ENCODE data around the gene FZD10. TPM values are rescaled to one million over a fixed set of nuclear protein-coding genes. Genes with fewer than 3 reads are reported as not detected.
A peak's percentile ranks its signal among the peaks of the same experiment; 100 is the strongest.

FZD10 gene, protein sequence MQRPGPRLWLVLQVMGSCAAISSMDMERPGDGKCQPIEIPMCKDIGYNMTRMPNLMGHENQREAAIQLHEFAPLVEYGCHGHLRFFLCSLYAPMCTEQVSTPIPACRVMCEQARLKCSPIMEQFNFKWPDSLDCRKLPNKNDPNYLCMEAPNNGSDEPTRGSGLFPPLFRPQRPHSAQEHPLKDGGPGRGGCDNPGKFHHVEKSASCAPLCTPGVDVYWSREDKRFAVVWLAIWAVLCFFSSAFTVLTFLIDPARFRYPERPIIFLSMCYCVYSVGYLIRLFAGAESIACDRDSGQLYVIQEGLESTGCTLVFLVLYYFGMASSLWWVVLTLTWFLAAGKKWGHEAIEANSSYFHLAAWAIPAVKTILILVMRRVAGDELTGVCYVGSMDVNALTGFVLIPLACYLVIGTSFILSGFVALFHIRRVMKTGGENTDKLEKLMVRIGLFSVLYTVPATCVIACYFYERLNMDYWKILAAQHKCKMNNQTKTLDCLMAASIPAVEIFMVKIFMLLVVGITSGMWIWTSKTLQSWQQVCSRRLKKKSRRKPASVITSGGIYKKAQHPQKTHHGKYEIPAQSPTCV
- total RNA-seq = 5.1 and 5.5 TPM in 2 replicates

DNA sequence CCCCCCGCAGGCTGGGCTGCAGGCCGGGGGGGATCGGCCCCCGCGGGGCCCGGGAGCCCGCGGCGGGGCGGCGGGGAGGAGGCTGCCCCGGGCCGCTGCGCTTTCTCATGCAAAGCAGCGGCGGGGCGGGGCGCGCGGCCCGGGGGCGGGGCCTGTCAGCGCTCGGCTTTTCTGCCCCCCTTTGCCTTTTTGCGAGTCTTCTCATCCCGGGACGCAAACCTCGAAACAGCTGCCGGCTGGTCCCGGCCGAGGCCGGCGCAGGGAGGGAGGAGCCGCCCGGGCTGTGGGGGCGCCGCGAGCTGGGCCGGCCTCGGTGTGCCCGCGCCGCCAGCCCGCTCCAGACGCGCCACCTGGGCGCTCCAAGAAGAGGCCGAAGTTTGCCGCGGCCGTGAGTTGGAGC lies at the start of gene FZD10:
FZD10 (plus strand) TSS at position 198 of the 400 bp plus-strand sequence. CDS start 479 bp downstream, outside the sequence.
- TF ChIP-seq, protein P1, sequence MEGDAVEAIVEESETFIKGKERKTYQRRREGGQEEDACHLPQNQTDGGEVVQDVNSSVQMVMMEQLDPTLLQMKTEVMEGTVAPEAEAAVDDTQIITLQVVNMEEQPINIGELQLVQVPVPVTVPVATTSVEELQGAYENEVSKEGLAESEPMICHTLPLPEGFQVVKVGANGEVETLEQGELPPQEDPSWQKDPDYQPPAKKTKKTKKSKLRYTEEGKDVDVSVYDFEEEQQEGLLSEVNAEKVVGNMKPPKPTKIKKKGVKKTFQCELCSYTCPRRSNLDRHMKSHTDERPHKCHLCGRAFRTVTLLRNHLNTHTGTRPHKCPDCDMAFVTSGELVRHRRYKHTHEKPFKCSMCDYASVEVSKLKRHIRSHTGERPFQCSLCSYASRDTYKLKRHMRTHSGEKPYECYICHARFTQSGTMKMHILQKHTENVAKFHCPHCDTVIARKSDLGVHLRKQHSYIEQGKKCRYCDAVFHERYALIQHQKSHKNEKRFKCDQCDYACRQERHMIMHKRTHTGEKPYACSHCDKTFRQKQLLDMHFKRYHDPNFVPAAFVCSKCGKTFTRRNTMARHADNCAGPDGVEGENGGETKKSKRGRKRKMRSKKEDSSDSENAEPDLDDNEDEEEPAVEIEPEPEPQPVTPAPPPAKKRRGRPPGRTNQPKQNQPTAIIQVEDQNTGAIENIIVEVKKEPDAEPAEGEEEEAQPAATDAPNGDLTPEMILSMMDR (IDR thresholded peaks at IDR 0.05; ENCODE audit: insufficient read depth, low read length, poor library complexity, severe bottlenecking) = no peak
- Histone ChIP-seq H3K36me3 (ENCODE audit: control insufficient read depth, insufficient read depth, low read length) (no peaks in the 10 kb centered on the region), H3K27me3 (ENCODE audit: control insufficient read depth, insufficient read depth, low read length) (peaks cover 45% of the 10 kb centered on the region), H3K4me3 (ENCODE audit: low read depth, low read length) (peak within 1 kb of the TSS; percentile 47)
- DNase-seq (ENCODE audit: low read depth) = no peak

DNA sequence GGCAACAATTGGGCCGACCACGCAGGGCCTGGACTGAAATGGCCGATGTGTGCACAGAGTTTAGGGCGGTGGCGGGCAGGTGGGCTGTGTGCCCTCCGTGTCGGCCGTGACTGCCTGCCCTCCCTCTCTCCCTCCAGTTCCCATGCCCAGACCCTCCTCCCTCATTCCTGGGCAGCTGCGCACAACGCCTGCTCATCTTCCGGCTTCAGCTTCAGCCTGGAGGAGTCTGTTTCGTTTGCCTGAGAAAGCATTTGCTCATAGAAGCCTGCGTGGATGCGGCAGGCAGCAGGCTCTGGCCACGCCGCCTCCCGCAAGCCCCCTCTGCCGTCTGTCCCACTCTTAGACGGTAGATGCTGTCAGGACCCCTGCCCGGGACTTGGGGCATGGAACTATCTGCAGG lies 47.3 kb upstream of the FZD10 start:
- H3K4me3 ChIP-seq (ENCODE audit: low read depth, low read length) = no peak overlapping the region
- no peaks in the 10 kb centered on the region for H3K27me3 ChIP-seq (ENCODE audit: control insufficient read depth, insufficient read depth, low read length)
- DNase-seq (ENCODE audit: low read depth) = no peak
- H3K36me3 ChIP-seq (ENCODE audit: control insufficient read depth, insufficient read depth, low read length) = no peaks in the 10 kb centered on the region
- TF ChIP-seq, protein P1 (IDR thresholded peaks at IDR 0.05; ENCODE audit: insufficient read depth, low read length, poor library complexity, severe bottlenecking) = no peak

DNA sequence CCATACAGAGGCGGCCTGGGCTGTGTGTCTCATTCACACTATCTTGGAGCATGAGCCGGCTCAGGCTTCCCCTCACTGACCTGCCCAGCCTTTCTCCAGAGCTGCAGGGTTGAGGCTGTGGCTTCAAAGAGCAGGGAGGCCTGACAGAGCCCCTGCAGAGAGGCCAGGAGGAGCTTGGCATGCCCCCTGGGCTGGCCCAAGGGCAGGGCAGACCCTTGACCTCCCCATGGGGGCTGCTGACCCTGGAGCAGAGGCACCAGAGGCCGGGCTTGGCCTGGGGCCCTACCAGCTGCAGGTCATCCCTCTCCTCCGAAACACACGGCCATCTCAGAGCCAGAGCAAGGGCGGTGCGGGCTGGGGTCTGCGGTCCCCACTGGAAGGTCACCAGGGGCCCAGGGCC lies 46.6 kb upstream of the FZD10 start:
- no peaks in the 10 kb centered on the region for H3K27me3 ChIP-seq (ENCODE audit: control insufficient read depth, insufficient read depth, low read length)
- H3K36me3 ChIP-seq (ENCODE audit: control insufficient read depth, insufficient read depth, low read length) = no peaks in the 10 kb centered on the region
- TF ChIP-seq, protein P1 (IDR thresholded peaks at IDR 0.05; ENCODE audit: insufficient read depth, low read length, poor library complexity, severe bottlenecking) = no peak
- DNase-seq (ENCODE audit: low read depth) = no peak
- no peak overlapping the region for H3K4me3 ChIP-seq (ENCODE audit: low read depth, low read length)

DNA sequence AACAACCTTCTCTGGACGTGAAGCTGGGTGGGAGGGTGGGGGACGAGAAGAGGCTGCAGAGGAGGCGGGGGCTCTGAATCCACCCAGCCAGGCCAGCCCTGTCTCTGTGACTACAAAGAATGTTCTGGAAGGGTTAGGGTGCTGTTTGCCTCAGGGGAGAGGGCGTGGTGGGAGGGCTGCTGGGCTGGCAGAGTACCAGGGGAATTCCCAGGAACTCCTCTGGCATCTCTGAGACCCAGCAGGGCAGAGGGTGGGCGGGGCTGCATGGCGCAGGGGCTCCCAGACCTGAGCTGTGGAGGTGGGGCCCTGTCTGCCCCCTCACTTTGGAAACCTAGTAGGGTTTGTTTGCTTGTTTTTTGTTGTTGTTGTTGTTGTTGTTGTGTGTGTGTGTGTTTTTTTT lies 45.5 kb upstream of the FZD10 start:
- no peak for DNase-seq (ENCODE audit: low read depth)
- no peak overlapping the region for H3K4me3 ChIP-seq (ENCODE audit: low read depth, low read length)
- H3K27me3 ChIP-seq (ENCODE audit: control insufficient read depth, insufficient read depth, low read length) = no peaks in the 10 kb centered on the region
- H3K36me3 ChIP-seq (ENCODE audit: control insufficient read depth, insufficient read depth, low read length) = no peaks in the 10 kb centered on the region
- TF ChIP-seq, protein P1 (IDR thresholded peaks at IDR 0.05; ENCODE audit: insufficient read depth, low read length, poor library complexity, severe bottlenecking) = no peak

DNA sequence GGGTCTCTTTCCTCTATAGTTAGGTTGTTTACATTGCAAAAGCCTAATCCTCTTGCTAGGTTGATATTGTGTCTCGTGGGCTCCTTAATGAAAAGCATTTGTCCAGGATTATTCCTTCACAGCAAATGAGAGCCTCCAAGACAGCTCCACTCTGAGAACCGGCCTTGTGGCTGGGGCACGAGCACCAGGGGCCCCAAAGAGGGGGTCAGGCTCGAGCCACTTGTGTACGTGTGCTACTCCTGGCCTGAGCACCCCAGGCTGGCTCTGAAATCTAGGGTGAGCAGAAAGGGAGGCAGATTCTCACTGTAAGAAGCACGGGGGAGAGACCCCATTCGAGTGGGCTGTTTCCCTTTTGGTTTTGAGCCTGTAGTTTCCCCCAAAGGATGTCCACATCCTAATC lies 45.0 kb upstream of the FZD10 start:
- Histone ChIP-seq H3K27me3 (ENCODE audit: control insufficient read depth, insufficient read depth, low read length) (no peaks in the 10 kb centered on the region), H3K36me3 (ENCODE audit: control insufficient read depth, insufficient read depth, low read length) (no peaks in the 10 kb centered on the region), H3K4me3 (ENCODE audit: low read depth, low read length) (no peak overlapping the region)
- no peak for DNase-seq (ENCODE audit: low read depth)
- TF ChIP-seq, protein P1 (IDR thresholded peaks at IDR 0.05; ENCODE audit: insufficient read depth, low read length, poor library complexity, severe bottlenecking) = no peak
